Thyroid gland (tissue), 4 donors: ENCODE data around the gene KDM4B.

ENCODE experiments used
- POLR2A ChIP-seq, 2 donors: fragments of 450-650 bp; IDR thresholded peaks; one replicate each; pipeline ENCODE4 v1.6.1; 2017; ENCODE audit warnings: antibody characterized with exemption in 2 of 2, mild to moderate bottlenecking in 2 of 2, moderate library complexity in 1 of 2
- TF ChIP-seq, protein P1 (sequence below), 6 experiments: fragments of 200-600 bp in 3 of 6; fragments of 450-650 bp in 3 of 6; sonication (generic) in 3 of 6; IDR thresholded peaks; one replicate each; pipeline ENCODE4 v1.5.1; 2016 to 2019; ENCODE audit warnings: antibody characterized with exemption in 6 of 6, mild to moderate bottlenecking in 2 of 6, inconsistent platforms in 1 of 6, moderate library complexity in 1 of 6

DNA sequence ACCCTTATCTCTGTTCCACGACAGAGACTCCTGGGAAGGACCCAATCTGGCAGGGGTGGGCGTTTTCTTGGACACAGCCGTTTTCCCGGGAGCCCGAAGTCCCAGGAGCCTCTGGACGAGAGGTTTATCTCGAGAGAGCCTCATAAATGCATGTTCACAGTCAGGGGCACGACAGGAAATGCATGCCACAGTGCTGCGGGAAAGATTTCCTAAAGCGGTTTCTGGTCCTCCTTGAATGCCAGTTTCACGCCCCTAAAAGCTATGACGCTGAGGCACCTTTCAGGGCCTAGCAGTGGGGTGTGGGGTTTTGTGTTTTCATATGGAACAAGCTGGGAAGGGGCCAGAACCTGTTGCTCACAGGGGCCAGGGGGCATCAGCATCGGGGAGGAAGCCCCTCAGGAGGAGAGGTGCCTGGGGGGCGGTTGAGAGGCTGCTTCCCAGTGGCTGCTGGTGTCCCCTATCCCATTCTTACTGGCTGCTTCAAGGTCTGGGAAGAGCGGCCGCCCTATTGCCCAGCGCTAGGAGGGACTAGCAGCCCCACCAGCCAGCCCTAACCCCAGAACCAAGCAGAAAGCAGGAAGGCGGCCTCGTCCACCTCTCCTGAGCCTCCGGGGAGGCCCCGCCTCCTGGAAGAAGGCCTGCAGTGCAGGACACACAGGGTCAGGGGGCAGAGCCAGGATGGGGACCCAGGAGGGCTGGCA is 157.0 kb downstream of the KDM4B start:
- TF ChIP-seq, protein P1, sequence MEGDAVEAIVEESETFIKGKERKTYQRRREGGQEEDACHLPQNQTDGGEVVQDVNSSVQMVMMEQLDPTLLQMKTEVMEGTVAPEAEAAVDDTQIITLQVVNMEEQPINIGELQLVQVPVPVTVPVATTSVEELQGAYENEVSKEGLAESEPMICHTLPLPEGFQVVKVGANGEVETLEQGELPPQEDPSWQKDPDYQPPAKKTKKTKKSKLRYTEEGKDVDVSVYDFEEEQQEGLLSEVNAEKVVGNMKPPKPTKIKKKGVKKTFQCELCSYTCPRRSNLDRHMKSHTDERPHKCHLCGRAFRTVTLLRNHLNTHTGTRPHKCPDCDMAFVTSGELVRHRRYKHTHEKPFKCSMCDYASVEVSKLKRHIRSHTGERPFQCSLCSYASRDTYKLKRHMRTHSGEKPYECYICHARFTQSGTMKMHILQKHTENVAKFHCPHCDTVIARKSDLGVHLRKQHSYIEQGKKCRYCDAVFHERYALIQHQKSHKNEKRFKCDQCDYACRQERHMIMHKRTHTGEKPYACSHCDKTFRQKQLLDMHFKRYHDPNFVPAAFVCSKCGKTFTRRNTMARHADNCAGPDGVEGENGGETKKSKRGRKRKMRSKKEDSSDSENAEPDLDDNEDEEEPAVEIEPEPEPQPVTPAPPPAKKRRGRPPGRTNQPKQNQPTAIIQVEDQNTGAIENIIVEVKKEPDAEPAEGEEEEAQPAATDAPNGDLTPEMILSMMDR (IDR thresholded peaks at IDR 0.05) = no peak
- TF ChIP-seq POLR2A (IDR thresholded peaks at IDR 0.05) = no peak
